Measurements from ENCODE around the gene PRRT3.
"Not testable (repeated sequence)": the region's sequence is repeated elsewhere in the genome, so short reads cannot be mapped to it uniquely, and the experiment has no call there.

Gene PRRT3

DNA sequence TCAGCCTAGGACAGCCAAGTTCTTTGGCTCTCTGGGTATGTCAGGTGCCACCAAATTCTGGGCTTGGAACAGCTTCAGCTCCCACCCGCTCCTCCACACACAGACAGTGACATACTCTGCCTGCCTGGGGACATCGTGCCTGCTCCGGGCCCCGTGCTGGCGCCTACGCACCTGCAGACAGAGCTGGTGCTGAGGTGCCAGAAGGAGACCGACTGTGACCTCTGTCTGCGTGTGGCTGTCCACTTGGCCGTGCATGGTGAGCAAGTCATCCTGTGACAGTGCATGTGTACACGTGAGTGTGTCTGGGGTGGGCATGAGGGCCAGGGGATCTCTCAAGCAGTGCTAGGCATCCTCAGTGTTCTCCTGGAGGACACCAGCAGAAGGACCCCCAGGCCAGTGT, 34.4 kb downstream of the PRRT3 start:
- DNase-seq, result no peak

DNA sequence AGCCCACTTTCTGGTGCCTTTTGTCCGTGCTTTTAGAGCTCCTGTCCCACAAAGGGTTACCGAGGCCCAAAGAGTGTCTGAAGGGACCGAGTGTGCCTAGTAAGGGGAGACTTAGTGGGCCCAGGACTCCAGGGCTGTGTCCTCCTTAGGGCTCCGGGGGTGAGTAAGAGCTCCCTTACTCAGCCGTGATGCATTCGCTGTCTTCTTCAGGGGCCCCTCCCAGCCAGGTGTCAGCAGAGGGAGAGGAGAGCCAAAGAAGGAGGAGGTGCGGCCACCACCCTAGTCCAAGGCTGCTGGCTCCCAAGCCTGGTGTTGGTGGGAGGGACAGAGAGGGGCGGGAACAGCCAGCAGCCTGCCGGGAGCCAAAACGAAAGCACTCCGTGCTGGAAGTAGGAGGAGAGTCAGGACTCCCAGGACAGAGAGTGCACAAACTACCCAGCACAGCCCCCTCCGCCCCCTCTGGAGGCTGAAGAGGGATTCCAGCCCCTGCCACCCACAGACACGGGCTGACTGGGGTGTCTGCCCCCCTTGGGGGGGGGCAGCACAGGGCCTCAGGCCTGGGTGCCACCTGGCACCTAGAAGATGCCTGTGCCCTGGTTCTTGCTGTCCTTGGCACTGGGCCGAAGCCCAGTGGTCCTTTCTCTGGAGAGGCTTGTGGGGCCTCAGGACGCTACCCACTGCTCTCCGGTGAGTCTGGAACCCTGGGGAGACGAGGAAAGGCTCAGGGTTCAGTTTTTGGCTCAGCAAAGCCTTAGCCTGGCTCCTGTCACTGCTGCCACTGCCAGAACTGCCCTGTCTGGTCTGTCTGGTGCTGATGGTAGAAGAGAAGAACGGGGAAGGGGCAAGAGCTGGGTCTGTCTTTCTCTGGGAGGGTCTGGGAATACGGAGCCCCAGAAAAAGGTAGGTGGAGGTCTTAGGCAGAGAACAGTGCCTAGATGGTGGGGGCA, 35.2 kb downstream of the PRRT3 start, which contains the start of gene IL17RC:
TSS of gene IL17RC (plus strand) at position 365 of the 947 bp plus-strand sequence. CDS start at position 583, 218 bp downstream.
- peak; percentile 37 for DNase-seq

DNA sequence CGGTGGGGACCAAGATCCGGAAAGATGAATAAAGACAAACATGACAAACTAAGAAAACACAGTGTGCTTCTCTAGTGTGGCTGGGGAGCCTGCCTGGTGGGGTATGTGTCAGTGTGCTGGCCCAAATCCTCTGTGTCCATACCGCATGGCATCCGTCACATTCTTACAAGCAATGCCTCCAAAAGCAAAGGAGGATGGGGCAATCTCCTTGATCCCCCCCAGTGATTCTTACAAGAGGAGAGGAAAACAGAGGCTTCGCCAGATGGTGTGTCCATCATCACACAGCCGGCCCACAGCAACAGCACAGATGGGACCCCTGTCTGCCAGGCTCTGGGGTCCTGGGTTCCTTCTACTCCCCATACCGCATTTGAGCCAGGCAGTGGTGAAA, 35.9 kb downstream of the PRRT3 start:
- no peak for DNase-seq

DNA sequence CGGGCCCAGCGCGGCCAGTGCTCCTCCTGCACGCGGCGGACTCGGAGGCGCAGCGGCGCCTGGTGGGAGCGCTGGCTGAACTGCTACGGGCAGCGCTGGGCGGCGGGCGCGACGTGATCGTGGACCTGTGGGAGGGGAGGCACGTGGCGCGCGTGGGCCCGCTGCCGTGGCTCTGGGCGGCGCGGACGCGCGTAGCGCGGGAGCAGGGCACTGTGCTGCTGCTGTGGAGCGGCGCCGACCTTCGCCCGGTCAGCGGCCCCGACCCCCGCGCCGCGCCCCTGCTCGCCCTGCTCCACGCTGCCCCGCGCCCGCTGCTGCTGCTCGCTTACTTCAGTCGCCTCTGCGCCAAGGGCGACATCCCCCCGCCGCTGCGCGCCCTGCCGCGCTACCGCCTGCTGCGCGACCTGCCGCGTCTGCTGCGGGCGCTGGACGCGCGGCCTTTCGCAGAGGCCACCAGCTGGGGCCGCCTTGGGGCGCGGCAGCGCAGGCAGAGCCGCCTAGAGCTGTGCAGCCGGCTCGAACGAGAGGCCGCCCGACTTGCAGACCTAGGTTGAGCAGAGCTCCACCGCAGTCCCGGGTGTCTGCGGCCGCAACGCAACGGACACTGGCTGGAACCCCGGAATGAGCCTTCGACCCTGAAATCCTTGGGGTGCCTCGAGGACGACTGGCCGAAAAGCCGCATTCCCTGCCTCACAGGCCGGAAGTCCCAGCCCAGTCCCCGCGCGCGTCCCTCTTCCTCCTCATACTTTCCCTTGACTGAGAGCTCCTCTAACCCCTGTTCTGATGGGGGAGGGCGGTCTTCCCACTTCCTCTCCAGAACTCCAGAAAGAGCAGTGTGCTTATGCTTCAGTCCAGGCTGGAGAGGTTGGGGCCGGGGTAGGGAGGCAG, 36.7 kb downstream of the PRRT3 start:
- no peak for DNase-seq

DNA sequence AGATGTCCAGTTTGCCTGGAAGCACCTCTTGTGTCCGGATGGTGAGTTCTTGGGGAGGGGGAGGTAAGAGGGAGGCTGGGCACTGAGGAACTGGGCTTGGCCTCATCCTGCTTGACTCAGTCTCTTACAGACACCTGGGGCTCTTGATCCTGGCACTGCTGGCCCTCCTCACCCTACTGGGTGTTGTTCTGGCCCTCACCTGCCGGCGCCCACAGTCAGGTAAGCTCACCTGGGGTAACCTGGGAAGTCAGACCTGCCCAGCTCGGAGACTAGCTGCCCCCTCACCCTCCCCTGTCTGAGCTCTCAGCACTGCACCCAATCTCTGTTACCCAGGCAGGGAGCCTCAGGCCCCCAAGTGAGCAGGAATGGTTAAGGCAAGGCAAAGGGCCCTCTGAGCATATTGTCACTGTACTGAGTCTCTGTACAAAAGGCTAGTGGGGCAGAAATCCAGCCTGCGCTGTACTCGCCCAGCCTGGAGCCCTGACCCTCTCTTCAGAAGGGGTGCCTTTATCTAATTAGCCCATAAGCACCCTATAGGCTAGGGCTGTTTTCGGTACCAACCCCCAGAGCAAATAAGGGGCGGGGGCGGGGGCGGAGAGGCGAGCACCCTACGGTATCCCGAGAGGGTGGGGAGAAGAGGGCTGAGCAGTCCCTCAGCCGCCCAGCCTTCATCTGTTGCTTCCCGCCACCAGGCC, 37.5 kb downstream of the PRRT3 start:
- DNase-seq, result no peak

DNA sequence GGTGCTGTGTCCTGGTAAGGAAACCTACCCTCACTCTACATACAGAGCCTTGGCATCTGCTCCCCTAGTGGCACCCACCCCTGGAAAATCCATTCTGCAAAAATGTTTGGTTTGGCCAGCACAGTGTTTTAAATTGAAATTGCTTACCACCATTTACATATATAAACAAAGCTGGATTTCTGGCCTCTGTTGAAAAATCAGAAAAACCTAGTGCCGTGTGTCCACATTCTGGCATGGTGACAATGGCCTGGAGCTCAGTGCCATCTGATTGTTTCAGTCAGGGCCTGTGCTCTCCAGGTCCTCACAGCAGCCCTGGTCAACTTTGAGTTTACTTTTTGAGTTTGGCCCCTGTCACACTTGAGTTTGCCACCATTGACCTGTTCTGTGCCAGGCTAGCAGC, 38.2 kb downstream of the PRRT3 start:
- DNase-seq, result no peak

DNA sequence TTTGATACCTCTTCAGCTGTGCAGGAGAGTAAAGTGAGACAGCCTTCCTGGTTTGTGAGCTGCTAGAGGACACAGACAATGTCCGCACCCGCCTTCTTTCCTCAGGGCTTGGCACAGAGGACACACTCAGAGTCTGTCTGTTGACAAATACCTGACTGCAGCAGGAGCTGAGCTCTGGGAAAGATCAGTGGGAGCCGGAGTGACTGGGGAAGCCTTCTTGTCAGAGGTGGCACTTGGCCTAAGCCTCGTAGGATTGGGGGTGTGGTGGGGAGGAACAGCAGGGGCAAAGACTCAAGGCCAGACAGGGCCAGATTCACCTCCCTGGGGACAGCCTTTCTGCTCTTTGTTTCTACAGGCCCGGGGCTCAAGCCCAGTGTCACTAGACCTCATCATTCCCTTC, 38.6 kb downstream of the PRRT3 start:
- DNase-seq, result no peak

DNA sequence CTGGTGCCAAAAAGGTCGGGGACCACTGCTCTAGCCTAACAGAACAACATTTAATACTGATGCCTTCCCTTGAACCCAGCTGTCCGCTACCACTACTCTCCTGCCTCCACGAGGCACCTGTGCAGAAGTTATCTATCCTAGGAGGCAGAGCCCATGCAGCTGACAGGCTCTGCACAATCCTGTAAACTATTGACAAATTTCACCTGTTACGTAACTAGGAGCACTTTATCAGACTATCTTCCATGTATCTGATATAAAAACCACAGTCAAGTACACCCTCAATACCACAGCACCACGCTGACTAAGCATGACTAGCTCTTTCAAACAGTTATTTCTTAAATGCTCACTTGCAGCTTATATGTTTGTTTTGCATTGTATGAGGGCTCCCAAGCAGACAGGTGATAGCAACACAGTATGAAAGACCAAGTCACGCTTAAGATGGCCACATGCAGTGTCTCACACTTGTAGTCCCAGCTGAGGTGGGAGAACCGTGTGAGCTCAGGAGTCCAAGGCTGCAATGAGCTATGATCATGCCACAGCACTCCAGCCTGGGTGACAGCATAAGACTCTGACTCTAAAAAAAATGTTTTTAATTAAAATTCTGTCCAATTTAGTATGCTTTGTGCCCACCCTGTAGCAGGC, 39.8 kb downstream of the PRRT3 start:
- no peak for DNase-seq

DNA sequence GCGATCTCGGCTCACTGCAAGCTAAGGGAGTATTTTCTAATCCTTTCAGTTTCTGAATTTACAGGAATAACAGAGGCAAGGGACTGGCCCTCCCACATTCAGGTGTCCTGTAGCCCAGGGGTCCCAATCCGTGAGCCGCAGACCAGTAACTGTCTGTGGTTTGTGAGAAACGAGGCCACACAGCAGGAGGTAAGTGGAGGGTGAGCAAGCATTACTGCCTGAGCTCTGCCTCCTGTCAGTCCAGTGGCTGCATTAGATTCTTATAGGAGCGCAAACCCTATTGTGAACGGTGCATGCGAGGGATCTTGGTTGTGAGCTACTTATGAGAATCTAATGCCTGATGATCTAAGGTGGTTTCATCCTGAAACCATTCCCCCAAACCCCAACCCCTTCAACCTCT, 40.3 kb downstream of the PRRT3 start:
- DNase-seq, result no peak

DNA sequence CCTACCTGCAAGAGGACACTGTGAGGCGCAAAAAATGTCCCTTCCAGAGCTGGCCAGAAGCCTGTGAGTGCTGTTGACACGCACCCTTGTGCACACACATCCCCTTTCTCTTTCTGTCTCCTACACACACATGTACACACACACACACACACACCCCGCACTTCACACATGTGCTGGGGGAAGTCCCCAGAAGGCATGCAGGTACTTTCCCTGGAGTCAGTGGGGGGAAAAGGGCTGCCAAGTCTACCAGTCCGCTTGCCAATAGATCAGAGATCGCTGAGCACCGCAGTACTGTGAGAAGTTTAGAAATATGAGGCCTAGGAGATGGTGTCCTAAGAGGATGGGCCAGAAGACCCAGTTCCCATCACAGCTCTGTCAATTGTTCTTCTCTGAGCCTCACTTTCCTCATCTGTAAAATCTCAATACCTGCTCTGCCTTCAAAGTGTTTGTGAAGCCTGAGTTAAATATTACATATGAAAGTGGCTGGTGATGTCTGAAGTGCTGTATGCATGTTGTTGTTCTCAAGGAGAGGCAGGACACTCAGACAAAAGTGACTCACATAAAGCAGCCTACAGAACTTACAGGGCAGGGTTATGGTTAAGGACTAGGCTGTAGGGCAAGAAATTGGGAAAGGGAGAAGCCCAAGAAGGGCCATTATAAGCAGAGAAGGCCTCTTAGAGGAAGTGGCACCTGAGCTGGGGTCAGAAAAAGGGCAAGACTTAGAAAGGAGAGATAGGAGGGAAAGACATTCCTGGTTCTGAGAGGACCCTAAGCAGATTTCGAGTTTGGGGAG, 42.8 kb downstream of the PRRT3 start:
- DNase-seq, result no peak

DNA sequence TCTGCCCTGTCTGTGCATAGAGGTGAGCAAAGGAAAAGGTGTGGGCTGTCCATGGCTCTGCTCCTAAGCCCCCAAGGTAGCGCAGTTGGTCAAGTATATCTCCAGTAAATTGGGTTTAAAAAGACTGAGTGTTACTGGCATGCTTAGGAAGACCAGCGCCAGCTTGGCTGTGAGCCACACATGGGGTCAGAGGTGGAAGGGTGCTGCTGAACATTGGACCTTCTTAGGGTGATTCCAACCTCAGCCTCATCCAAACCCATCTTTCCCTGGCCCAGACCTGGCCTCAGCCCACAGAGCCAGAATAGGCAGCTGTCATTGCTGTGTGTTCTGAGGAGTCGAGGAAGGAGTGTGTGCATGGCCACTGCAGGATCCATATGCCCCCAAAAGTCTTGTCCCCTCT, 43.9 kb downstream of the PRRT3 start:
- DNase-seq, result no peak

DNA sequence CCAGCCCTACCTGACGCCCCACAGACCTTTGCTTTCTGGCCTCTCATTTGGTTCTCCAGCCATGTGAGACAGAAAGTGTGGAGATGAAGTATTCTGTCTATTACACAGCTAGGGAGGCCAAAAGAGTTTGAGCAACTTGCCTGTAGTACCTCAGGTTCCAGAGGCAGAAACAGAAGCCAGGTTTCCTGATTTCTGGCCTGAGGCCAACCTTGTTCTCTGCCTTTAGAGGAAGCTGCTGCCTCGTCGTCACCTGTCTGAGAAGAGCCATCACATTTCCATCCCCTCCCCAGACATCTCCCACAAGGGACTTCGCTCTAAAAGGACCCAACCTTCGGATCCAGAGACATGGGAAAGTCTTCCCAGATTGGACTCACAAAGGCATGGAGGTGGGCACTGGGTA, 45.7 kb downstream of the PRRT3 start:
- no peak for DNase-seq

DNA sequence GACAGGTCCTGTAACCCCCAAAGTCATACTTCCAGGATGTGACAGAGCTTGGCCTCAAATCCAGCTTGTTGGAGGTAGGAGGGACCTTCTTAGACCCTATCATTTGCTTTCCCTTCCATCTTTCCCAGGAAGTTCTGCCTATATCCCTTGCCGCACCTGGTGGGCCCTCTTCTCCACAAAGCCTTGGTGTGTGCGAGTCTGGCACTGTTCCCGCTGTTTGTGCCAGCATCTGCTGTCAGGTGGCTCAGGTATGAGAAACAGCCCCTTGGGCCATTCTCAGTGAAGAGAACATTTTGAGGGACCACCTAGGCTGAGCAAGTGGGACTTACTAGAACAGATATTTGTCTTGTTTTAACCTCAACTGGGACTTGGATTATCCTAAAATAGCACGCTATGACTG, 48.3 kb downstream of the PRRT3 start:
- DNase-seq, result no peak

DNA sequence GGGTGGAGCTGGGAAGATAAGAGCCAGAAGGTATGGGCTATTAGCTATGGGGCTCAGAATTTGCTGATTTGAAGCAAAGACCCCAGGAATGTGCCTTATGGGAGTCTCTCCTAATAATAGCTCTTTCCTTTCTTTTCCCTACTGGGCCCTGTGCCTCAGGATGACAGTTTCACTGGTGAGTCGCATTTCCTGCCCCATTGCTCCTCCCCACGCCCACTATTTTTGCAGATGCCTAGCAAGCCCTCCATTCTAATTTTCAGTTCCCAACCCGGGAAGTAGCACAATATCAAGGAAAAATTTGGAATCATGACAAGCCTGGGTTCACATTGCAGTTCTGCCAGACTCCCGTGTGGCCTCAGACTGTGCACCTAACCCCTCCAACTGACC, 49.0 kb downstream of the PRRT3 start:
- DNase-seq, result no peak

DNA sequence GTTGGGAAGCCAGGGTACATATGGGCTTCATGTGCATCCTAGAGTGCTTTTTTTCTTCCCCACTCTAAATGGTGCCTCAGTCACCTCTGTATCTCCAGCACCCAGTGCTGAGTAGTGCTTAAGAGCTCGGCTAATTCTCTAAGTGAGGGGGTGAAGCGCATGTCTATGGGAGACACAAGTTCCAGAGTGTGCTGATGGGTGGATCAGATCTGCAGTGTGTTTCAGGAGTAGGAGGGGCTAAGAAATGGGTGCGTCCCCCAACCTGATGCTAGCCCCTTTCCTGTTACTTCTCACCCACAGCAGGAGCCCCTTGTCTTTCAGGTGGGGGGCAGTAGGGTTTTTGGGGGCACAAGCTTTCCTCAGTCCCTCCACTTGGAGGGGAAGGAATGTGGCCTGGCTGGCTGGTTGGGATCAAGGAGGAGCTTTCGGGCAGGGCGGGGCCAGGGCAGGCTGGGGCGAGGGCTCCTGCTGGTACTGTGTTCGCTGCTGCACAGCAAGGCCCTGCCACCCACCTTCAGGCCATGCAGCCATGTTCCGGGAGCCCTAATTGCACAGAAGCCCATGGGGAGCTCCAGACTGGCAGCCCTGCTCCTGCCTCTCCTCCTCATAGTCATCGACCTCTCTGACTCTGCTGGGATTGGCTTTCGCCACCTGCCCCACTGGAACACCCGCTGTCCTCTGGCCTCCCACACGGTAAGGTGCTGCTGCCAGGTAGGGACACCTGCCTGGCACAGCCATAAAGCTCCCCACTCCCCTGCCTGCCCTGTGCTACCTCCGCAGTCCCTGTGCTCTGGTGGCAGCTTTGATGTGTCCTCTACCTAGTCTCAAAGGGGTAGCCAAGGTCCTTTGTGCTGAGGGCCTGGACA, 49.6 kb downstream of the PRRT3 start, which contains the start of gene IL17RE:
TSS of gene IL17RE (plus strand) at position 477 of the 866 bp plus-strand sequence. CDS start at position 562, 85 bp downstream.
- no peak for DNase-seq

DNA sequence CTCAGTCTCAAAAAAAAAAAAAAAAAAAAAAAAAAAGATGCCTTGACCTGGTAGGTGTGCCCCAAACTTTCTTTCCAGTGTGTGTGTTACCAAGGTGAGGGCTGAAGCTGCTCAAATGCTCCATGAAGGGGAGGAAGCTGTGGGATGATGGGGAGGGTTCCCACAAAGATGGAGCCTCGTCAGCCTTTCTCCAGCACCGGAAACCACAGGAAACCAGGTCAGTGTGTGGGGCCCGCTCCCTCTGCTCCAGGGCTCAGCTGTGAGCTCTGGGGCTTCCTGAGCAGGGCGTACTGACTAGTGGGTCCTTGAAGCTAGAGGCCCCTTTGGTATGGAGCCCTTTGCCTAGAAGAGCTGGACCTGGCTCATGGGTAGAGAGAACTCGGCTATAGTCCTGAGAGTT, 50.2 kb downstream of the PRRT3 start:
- no peak for DNase-seq

DNA sequence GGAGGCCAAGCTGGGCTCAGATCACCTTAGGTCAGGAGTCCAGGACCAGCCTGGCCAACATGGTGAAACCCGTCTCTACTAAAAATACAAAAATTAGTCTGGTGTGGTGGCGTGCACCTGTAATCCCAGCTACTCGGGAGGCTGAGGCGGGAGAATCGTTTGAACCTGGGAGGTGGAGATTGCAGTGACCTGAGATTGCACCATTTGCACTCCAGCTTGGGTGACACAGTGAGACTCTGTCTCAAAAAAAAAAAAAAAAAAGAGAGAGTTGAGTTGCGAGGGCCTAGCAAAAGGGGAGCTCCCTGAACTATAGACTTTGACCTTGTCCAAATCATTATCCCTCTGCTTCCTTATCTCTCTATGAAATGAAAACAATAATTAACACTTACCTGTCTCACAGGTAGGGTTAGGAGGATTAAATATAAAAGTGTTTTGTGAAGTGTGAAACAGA, 51.2 kb downstream of the PRRT3 start:
- not testable (repeated sequence) for DNase-seq

DNA sequence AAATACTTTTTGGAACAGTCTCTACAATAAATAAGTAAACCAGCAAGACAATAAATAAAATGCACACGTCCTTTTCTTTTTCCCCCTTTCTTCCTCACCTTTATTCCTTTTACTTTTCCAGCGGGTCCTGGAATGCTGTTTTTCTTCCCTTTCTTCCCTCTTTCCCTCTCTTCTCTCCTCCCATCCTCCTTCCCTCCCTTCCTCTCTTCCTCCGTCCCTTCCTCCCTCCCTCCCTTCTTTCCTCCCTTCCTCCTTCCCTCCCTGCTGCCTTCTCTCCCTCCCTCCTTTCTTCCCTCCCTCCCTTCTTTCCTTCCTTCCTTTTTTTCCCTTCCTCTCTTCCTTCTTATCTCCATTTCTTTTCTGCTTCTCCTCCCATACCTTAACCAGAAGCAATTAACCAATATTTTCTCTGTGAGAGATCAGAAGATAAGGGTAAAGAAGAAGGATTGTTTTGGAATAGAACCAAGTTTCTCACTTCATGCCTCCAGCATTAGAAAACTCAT, 52.9 kb downstream of the PRRT3 start:
- DNase-seq, result no peak

DNA sequence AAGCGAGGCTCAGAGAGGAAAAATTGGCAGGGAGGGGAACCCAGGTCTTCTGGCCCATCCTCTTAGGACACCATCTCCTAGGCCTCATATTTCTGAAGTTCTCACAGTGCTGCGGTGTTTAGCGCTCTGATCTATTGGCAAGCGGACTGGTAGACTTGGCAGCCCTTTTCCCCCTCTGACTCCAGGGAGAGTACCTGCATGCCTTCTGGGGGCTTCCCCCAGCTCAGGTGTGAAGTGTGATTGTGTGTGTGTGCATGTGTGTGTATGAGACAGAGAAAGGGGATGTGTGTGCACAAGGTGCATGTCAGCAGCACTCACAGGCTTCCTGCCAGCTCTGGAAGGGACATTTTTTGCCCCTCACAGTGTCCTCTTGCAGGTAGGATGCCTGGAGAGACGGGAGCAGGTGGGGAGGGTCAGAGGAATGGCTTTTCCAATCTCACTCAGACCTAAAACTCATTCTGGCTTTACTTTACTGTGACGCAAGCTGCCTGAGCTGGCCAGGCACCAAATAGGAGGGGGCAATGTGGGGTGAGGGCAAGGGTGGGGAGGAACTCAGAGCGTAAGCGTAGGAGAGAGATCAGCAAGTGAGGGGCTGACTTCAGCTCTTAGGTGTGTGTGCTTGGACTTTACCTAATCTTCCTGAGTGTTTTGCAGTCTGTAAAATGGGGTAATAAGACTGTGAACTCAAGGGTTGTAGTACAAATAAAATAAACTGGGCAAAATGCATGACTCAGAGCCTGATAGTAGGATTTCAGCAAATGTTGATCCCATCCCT, 53.6 kb downstream of the PRRT3 start:
- no peak for DNase-seq

All from SHP77 treated with DMSO at 0.1 percent for 48 hours (cell line).